ENCODE measurements around the gene ZNF790. TPM values are rescaled to one million over a fixed set of nuclear protein-coding genes. Genes with fewer than 3 reads are reported as not detected.

ZNF790 gene
- total and polyA plus RNA-seq, 2 of the 13 experiments (the other 11 are each of a cell fraction or from before 2014, with no cell fraction given), result 1.3 to 5.3 TPM

DNA sequence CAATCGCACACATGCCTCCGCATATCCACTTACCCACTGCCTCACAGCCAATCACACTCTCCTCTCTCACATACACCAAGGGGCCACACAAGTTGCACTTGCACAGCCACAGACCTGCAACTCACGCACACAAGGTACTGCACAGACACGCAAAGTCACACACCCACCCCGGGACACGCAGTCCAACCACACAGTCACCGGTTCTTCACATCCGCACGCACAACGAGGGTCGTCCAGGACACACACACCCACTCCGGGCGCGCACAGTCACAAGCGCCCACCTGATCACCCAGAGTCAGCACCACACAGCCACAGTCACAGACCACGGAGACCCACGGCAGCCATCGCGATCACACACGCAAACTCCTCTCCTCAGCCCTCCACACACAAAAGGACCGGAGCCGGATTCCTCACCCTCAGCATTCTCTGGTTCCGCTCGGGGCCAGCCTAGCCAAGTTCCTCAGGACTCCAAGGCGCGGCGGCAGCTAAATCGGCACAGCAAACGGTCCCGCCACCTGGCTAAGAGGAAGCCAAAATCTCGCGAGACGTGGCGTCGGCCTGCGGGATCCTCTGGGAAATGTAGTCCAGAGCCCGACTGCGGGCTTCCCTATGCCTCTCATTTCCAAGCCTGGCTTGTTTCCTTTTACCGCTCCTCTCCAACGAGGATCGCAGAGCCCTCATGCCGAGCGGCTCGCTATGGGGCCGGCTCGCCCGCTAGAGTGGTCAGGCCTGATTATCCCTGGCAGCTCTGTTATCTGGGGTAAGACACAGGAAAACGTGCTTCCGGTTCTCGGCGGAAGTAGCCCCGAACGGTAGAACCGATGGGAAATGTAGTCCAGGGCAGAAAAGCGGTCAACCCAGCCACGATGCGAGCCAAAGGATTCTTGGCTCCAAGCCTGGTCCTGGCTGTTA lies 65.6 kb downstream of the ZNF790 start, which contains the start of gene ZNF850 (continued):
- TF ChIP-seq XBP1 (CRISPR knock-in tag; IDR thresholded peaks at IDR 0.05), result no peak
- TF ChIP-seq MAX (IDR thresholded peaks at IDR 0.05), result peak; percentile 78
- no peak for TF ChIP-seq ZNF207 (IDR thresholded peaks at IDR 0.05; ENCODE audit: borderline replicate concordance)
- peak; percentile 96 for TF ChIP-seq GABPB1 (CRISPR knock-in tag; IDR thresholded peaks at IDR 0.05)
- peak; percentile 88 for TF ChIP-seq HDAC1 (CRISPR knock-in tag; IDR thresholded peaks at IDR 0.05)
- no peak for TF ChIP-seq BHLHE40 (IDR thresholded peaks at IDR 0.05; ENCODE audit: low read length)
- no peak; the same call in 1 of the 2 replicates for TF ChIP-seq TFAP4 (IDR thresholded peaks at IDR 0.05; ENCODE audit: borderline replicate concordance, low read depth)
- TF ChIP-seq ZNF790 (CRISPR knock-in tag; IDR thresholded peaks at IDR 0.05; ENCODE audit: borderline replicate concordance), result no peak
- TF ChIP-seq, protein P1, sequence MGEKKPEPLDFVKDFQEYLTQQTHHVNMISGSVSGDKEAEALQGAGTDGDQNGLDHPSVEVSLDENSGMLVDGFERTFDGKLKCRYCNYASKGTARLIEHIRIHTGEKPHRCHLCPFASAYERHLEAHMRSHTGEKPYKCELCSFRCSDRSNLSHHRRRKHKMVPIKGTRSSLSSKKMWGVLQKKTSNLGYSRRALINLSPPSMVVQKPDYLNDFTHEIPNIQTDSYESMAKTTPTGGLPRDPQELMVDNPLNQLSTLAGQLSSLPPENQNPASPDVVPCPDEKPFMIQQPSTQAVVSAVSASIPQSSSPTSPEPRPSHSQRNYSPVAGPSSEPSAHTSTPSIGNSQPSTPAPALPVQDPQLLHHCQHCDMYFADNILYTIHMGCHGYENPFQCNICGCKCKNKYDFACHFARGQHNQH (CRISPR knock-in tag; IDR thresholded peaks at IDR 0.05), result no peak
- TF ChIP-seq ZNF251 (CRISPR knock-in tag; IDR thresholded peaks at IDR 0.05), result no peak
- no peak for TF ChIP-seq SRSF4 (IDR thresholded peaks at IDR 0.05; ENCODE audit: low read depth, low read length, poor library complexity, severe bottlenecking)
- no peak for TF ChIP-seq STAT5B (CRISPR knock-in tag; IDR thresholded peaks at IDR 0.05)
- peak; percentile 64; the same call in 1 of the 2 replicates for TF ChIP-seq FOXK1 (CRISPR knock-in tag; IDR thresholded peaks at IDR 0.05; ENCODE audit: borderline replicate concordance, low read depth)
- no peak for TF ChIP-seq ADNP (CRISPR knock-in tag; IDR thresholded peaks at IDR 0.05)
- TF ChIP-seq TRAFD1 (CRISPR knock-in tag; IDR thresholded peaks at IDR 0.05; ENCODE audit: borderline replicate concordance), result no peak
- no peak for TF ChIP-seq ZNF225 (CRISPR knock-in tag; IDR thresholded peaks at IDR 0.05)
- no peak for TF ChIP-seq ZNF841 (CRISPR knock-in tag; IDR thresholded peaks at IDR 0.05; ENCODE audit: borderline replicate concordance)
- TF ChIP-seq PAXIP1 (CRISPR knock-in tag; conservative IDR thresholded peaks at IDR 0.05), result no peak
- TF ChIP-seq HMG20B (CRISPR knock-in tag; conservative IDR thresholded peaks at IDR 0.05), result no peak
- peak; percentile 61; the same call in 1 of the 2 replicates for TF ChIP-seq ZC3H13 (CRISPR knock-in tag; IDR thresholded peaks at IDR 0.05)
- no peak for TF ChIP-seq MTF2 (CRISPR knock-in tag; IDR thresholded peaks at IDR 0.05; ENCODE audit: borderline replicate concordance)
